GM12878 (cell line): ENCODE results near the gene PITPNC1.

Source experiments
- EZH2 ChIP-seq: IDR thresholded peaks from 2 replicates; pipeline ENCODE4 v1.6.1; 2012; ENCODE audit warnings: low read depth, mild to moderate bottlenecking, control low read depth, inconsistent platforms, low read length, borderline replicate concordance; ENCODE audit not compliant: control insufficient read depth
- FOXK2 ChIP-seq: fragments of 450-650 bp; IDR thresholded peaks from 2 replicates; pipeline ENCODE4 v1.6.1; 2017; ENCODE audit warnings: mild to moderate bottlenecking, moderate library complexity
- RAD21 ChIP-seq: IDR thresholded peaks from 2 replicates; pipeline ENCODE4 v1.6.1; 2011; ENCODE audit warnings: mild to moderate bottlenecking, low read depth, low read length, moderate library complexity; ENCODE audit not compliant: insufficient read depth
- SRF ChIP-seq, 2 experiments: IDR thresholded peaks; 2 replicates each; pipeline ENCODE4 v1.6.1; 2011; ENCODE audit warnings: low read depth in 2 of 2, low read length in 2 of 2, mild to moderate bottlenecking in 1 of 2, moderate library complexity in 1 of 2
- TAF1 ChIP-seq: IDR thresholded peaks from 2 replicates; pipeline ENCODE4 v1.6.1; 2011; ENCODE audit warnings: mild to moderate bottlenecking, low read depth, low read length, borderline replicate concordance
- ZNF24 ChIP-seq: fragments of 450-650 bp; IDR thresholded peaks from 2 replicates; pipeline ENCODE4 v1.6.1; 2017; ENCODE audit warnings: antibody characterized with exemption, mild to moderate bottlenecking

DNA sequence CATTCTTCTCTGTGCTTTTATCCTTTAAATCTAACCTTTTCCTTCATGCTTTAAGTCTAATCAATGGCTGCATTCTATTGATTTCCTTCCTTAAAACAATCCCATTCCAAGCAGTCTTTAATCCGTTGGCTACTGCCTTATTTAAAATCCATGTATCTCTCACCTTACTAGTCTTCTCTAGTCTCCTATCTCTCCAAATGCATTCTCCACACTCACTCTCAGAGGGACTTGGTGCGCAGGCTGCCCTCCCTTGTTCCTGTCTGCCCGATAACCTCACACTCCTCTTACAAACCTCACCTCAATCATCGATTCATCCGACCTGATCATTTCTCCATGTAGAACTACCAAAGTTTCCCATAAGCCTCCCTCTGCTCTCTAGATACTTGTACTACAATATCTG lies 33.8 kb upstream of the PITPNC1 start:
- no peak for TF ChIP-seq TAF1
- no peak for TF ChIP-seq RAD21
- no peak for TF ChIP-seq EZH2
- no peak for TF ChIP-seq ZNF24
- TF ChIP-seq SRF (IDR thresholded peaks at IDR 0.05; ENCODE audit: low read depth in 2 of 2, low read length in 2 of 2), result no peak
- TF ChIP-seq FOXK2, result no peak
